ENCODE data around the gene ZCRB1.

GRCh38 chr12:42298887-42299286, 27.0 kb downstream of the ZCRB1 start:
- TF ChIP-seq GLIS3 (CRISPR knock-in tag; IDR thresholded peaks at IDR 0.05) (no peak), CSDC2 (CRISPR knock-in tag; IDR thresholded peaks at IDR 0.05) (no peak), PPARA (CRISPR knock-in tag; IDR thresholded peaks at IDR 0.05; ENCODE audit: borderline replicate concordance) (no peak), OSR1 (CRISPR knock-in tag; IDR thresholded peaks at IDR 0.05) (no peak), ZNF8 (CRISPR knock-in tag; IDR thresholded peaks at IDR 0.05) (no peak)
